Stomach (tissue), 4 donors: Measurements from ENCODE around the gene GNAI1.

ENCODE experiments used
- POLR2AphosphoS5 ChIP-seq, 3 donors: sonication (generic); formaldehyde crosslinking; IDR thresholded peaks; one replicate each; pipeline ENCODE4 v1.6.1; 2016; ENCODE audit warnings: antibody characterized with exemption in 3 of 3
- TF ChIP-seq, protein P1 (sequence below), 7 experiments: fragments of 450-650 bp in 4 of 7; fragments of 200-600 bp in 3 of 7; sonication (generic) in 3 of 7; IDR thresholded peaks; one replicate each; pipeline ENCODE4 v1.5.1; 2016 to 2019; ENCODE audit warnings: antibody characterized with exemption in 7 of 7, control low read depth in 2 of 7, mild to moderate bottlenecking in 1 of 7

DNA sequence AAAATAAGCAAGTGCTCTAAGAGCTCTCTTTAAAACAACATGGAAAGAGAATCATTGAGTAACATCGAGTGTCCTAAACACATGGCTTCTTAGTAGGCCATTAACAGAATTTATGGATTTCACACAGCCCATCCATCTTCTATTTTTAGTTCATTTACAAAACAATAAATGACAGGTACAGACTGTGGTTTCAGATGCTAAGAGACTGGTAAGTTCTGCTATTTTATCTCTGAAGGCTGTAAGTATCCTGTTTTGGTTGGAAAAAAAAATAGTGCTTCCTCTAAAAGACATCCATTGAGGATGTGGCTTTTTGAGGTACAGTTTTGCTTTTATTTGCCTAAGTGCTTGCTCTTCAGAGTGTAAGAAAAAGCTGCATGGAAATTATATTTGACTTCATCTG lies 27.4 kb upstream of the GNAI1 start:
- TF ChIP-seq, protein P1, sequence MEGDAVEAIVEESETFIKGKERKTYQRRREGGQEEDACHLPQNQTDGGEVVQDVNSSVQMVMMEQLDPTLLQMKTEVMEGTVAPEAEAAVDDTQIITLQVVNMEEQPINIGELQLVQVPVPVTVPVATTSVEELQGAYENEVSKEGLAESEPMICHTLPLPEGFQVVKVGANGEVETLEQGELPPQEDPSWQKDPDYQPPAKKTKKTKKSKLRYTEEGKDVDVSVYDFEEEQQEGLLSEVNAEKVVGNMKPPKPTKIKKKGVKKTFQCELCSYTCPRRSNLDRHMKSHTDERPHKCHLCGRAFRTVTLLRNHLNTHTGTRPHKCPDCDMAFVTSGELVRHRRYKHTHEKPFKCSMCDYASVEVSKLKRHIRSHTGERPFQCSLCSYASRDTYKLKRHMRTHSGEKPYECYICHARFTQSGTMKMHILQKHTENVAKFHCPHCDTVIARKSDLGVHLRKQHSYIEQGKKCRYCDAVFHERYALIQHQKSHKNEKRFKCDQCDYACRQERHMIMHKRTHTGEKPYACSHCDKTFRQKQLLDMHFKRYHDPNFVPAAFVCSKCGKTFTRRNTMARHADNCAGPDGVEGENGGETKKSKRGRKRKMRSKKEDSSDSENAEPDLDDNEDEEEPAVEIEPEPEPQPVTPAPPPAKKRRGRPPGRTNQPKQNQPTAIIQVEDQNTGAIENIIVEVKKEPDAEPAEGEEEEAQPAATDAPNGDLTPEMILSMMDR (IDR thresholded peaks at IDR 0.05) = no peak
- no peak for TF ChIP-seq POLR2AphosphoS5 (IDR thresholded peaks at IDR 0.05)
